T-helper 9 cell (primary cell): ENCODE data around the gene DNAJB12.
"Not testable (repeated sequence)": the region's sequence is repeated elsewhere in the genome, so short reads cannot be mapped to it uniquely, and the experiment has no call there.

ENCODE experiments used
- DNase-seq: peaks from one replicate; pipeline ENCODE4 v3.0.0-alpha.2; 2020

DNAJB12 gene

GRCh38 chr10:72353028-72353964 is 1.4 kb downstream of the DNAJB12 start:
- DNase-seq = no peak

GRCh38 chr10:72351479-72351878 is 3.2 kb downstream of the DNAJB12 start:
- DNase-seq = no peak

- DNase-seq = no peak
Observed at GRCh38 chr10:72349438-72349837, 5.3 kb downstream of the DNAJB12 start.

GRCh38 chr10:72348282-72348681 is 6.4 kb downstream of the DNAJB12 start:
- no peak for DNase-seq

- not testable (repeated sequence) for DNase-seq
Observed at GRCh38 chr10:72346117-72346516, 8.6 kb downstream of the DNAJB12 start.

- no peak for DNase-seq
Observed at GRCh38 chr10:72344932-72345331, 9.8 kb downstream of the DNAJB12 start.

- no peak for DNase-seq
Observed at GRCh38 chr10:72342911-72343310, 11.8 kb downstream of the DNAJB12 start.

- peak; percentile 76 for DNase-seq
Observed at GRCh38 chr10:72340510-72341261, 14.0 kb downstream of the DNAJB12 start.

- DNase-seq = no peak
Observed at GRCh38 chr10:72338180-72338579, 16.5 kb downstream of the DNAJB12 start.

GRCh38 chr10:72337722-72338121 is 17.0 kb downstream of the DNAJB12 start:
- no peak for DNase-seq

- peak; percentile 64 for DNase-seq
Observed at GRCh38 chr10:72337039-72337629, 17.6 kb downstream of the DNAJB12 start.

- no peak for DNase-seq
Observed at GRCh38 chr10:72336259-72337038, 18.3 kb downstream of the DNAJB12 start.

- DNase-seq = peak; percentile 38
Observed at GRCh38 chr10:72335394-72336258, 19.1 kb downstream of the DNAJB12 start.

- peak; percentile 81 for DNase-seq
Observed at GRCh38 chr10:72334825-72335393, 19.8 kb downstream of the DNAJB12 start.

GRCh38 chr10:72334196-72334824 is 20.4 kb downstream of the DNAJB12 start:
- no peak for DNase-seq

- no peak for DNase-seq
Observed at GRCh38 chr10:72333112-72334015, 21.4 kb downstream of the DNAJB12 start.

GRCh38 chr10:72332423-72333111 is 22.2 kb downstream of the DNAJB12 start:
- DNase-seq = no peak

- peak; percentile 80 for DNase-seq
Observed at GRCh38 chr10:72331575-72332422, 22.9 kb downstream of the DNAJB12 start.
